Naive B cell (primary cell): Measurements from ENCODE around the gene PSEN1. TPM values are rescaled to one million over a fixed set of nuclear protein-coding genes. Genes with fewer than 3 reads are reported as not detected.
"Not testable (repeated sequence)": the region's sequence is repeated elsewhere in the genome, so short reads cannot be mapped to it uniquely, and the experiment has no call there.

ENCODE experiments used
- ATAC-seq, 2 donors: fragments of 150-1000 bp; cut with Tn5 transposase; 2 replicates each; pipeline ENCODE4 v1.10.0; 2021; ENCODE audit warnings: low read depth in 2 of 2, mild to moderate bottlenecking in 2 of 2, moderate library complexity in 2 of 2
- DNase-seq: peaks from one replicate; pipeline ENCODE4 v3.0.0; 2022
- H3K27ac Mint-ChIP-seq, 6 donors: one replicate each; pipeline ENCODE4 v1.8.0; 2020 to 2022; ENCODE audit warnings: mild to moderate bottlenecking in 6 of 6, mixed read lengths in 6 of 6, moderate library complexity in 5 of 6, inconsistent platforms in 2 of 6
- H3K27me3 Mint-ChIP-seq, 3 donors: one replicate each; pipeline ENCODE4 v1.8.0; 2021 to 2022; ENCODE audit warnings: mixed read lengths in 3 of 3, mild to moderate bottlenecking in 1 of 3
- H3K36me3 Mint-ChIP-seq, 2 donors: one replicate each; pipeline ENCODE4 v1.8.0; 2020 to 2022; ENCODE audit warnings: mixed read lengths in 2 of 2, inconsistent platforms in 1 of 2, mild to moderate bottlenecking in 1 of 2
- H3K4me1 Mint-ChIP-seq, 3 donors: one replicate each; pipeline ENCODE4 v1.8.0; 2020 to 2022; ENCODE audit warnings: mixed read lengths in 3 of 3, inconsistent platforms in 1 of 3, mild to moderate bottlenecking in 1 of 3, moderate library complexity in 1 of 3
- H3K4me3 Mint-ChIP-seq, 8 donors: one replicate each; pipeline ENCODE4 v1.8.0; 2020 to 2022; ENCODE audit warnings: mild to moderate bottlenecking in 8 of 8, mixed read lengths in 8 of 8, moderate library complexity in 8 of 8, inconsistent platforms in 2 of 8
- H3K9me3 Mint-ChIP-seq, 7 donors: one replicate each; pipeline ENCODE4 v1.8.0; 2020 to 2022; ENCODE audit warnings: mixed read lengths in 7 of 7, mild to moderate bottlenecking in 5 of 7, inconsistent platforms in 2 of 7, moderate library complexity in 1 of 7
- polyA plus RNA-seq, 6 donors: library from polyadenylated mRNA; unstranded; fragments of 300-500 nt; fragmentation: Illumina TruSeq; gene quantifications; one replicate each; pipeline ENCODE4 v1.2.3, GENCODE V29; 2021; ENCODE audit warnings: low read depth in 6 of 6

PSEN1 gene
- polyA plus RNA-seq, 6 donors from 2014 or later: 30.9 to 46.2 (median 36.8) TPM

- ATAC-seq: no peak
- H3K27ac Mint-ChIP-seq: peak overlapping the region in 4 of 6 donors; percentile 69 to 91 (median 78)
- peak overlapping the region in 1 of 8 donors; percentile 68 for H3K4me3 Mint-ChIP-seq
- H3K36me3 Mint-ChIP-seq: peaks cover 5 to 11% of the 10 kb centered on the region in 2 donors
- H3K9me3 Mint-ChIP-seq: peaks cover 0 to 2% (median 0%) of the 10 kb centered on the region in 7 donors
- no peak for DNase-seq
- H3K4me1 Mint-ChIP-seq: peaks cover 33 to 59% (median 51%) of the 10 kb centered on the region in 3 donors
- H3K27me3 Mint-ChIP-seq: no peaks in the 10 kb centered on the region
Observed at GRCh38 chr14:73140811-73141323, 4.6 kb downstream of the PSEN1 start.

- DNase-seq (no peak), ATAC-seq (no peak)
- Mint-ChIP-seq H3K27me3 (no peaks in the 10 kb centered on the region), H3K4me3 (no peak overlapping the region), H3K4me1 (peaks cover 22 to 48% (median 46%) of the 10 kb centered on the region in 3 donors), H3K27ac (peak overlapping the region in 2 of 6 donors; percentile 24 to 61), H3K36me3 (peaks cover 4 to 5% of the 10 kb centered on the region in 2 donors), H3K9me3 (peaks cover 0 to 2% (median 0%) of the 10 kb centered on the region in 7 donors)
Observed at GRCh38 chr14:73142216-73142615, 5.9 kb downstream of the PSEN1 start.

GRCh38 chr14:73143003-73143402, 6.7 kb downstream of the PSEN1 start:
- Mint-ChIP-seq H3K9me3 (no peaks in the 10 kb centered on the region), H3K36me3 (no peaks in the 10 kb centered on the region), H3K27me3 (no peaks in the 10 kb centered on the region), H3K4me3 (no peak overlapping the region), H3K4me1 (peaks cover 17 to 41% (median 40%) of the 10 kb centered on the region in 3 donors), H3K27ac (peak overlapping the region in 4 of 6 donors; percentile 24 to 79 (median 52))
- DNase-seq: no peak
- ATAC-seq: no peak

- H3K36me3 Mint-ChIP-seq: no peaks in the 10 kb centered on the region
- no peaks in the 10 kb centered on the region for H3K9me3 Mint-ChIP-seq
- peak overlapping the region in 1 of 8 donors; percentile 4 for H3K4me3 Mint-ChIP-seq
- H3K4me1 Mint-ChIP-seq: peaks cover 17 to 41% (median 40%) of the 10 kb centered on the region in 3 donors
- H3K27ac Mint-ChIP-seq: peak overlapping the region in 3 of 6 donors; percentile 36 to 61 (median 42)
- H3K27me3 Mint-ChIP-seq: no peaks in the 10 kb centered on the region
- DNase-seq (no peak), ATAC-seq (no peak)
Observed at GRCh38 chr14:73143617-73144016, 7.3 kb downstream of the PSEN1 start.

GRCh38 chr14:73145371-73145770, 9.1 kb downstream of the PSEN1 start:
- H3K9me3 Mint-ChIP-seq: no peaks in the 10 kb centered on the region
- H3K4me3 Mint-ChIP-seq: no peak overlapping the region
- DNase-seq (no peak), ATAC-seq (no peak)
- H3K4me1 Mint-ChIP-seq: peaks cover 17 to 39% (median 35%) of the 10 kb centered on the region in 3 donors
- H3K27me3 Mint-ChIP-seq: no peaks in the 10 kb centered on the region
- H3K36me3 Mint-ChIP-seq: no peaks in the 10 kb centered on the region
- H3K27ac Mint-ChIP-seq: peak overlapping the region in 1 of 6 donors; percentile 12

- Mint-ChIP-seq H3K4me3 (no peak overlapping the region), H3K36me3 (no peaks in the 10 kb centered on the region), H3K27ac (peak overlapping the region in 1 of 6 donors; percentile 47), H3K4me1 (peaks cover 11 to 33% (median 27%) of the 10 kb centered on the region in 3 donors), H3K27me3 (no peaks in the 10 kb centered on the region), H3K9me3 (no peaks in the 10 kb centered on the region)
- no peak for DNase-seq
- no peak for ATAC-seq
Observed at GRCh38 chr14:73146111-73146510, 9.8 kb downstream of the PSEN1 start.

GRCh38 chr14:73149753-73150152, 13.4 kb downstream of the PSEN1 start:
- Mint-ChIP-seq H3K36me3 (no peaks in the 10 kb centered on the region), H3K27me3 (no peaks in the 10 kb centered on the region), H3K4me3 (no peak overlapping the region), H3K4me1 (peaks cover 0 to 13% (median 11%) of the 10 kb centered on the region in 3 donors), H3K9me3 (no peaks in the 10 kb centered on the region), H3K27ac (no peak overlapping the region)
- DNase-seq (no peak), ATAC-seq (no peak)

- Mint-ChIP-seq H3K27me3 (no peaks in the 10 kb centered on the region), H3K9me3 (no peaks in the 10 kb centered on the region), H3K36me3 (no peaks in the 10 kb centered on the region), H3K27ac (peak overlapping the region in 2 of 6 donors; percentile 15 to 32), H3K4me3 (no peak overlapping the region), H3K4me1 (peaks cover 0 to 4% (median 0%) of the 10 kb centered on the region in 3 donors)
- no peak for DNase-seq
- ATAC-seq: no peak
Observed at GRCh38 chr14:73153272-73153671, 17.0 kb downstream of the PSEN1 start.

GRCh38 chr14:73162251-73162650, 25.9 kb downstream of the PSEN1 start:
- peaks cover 14 to 30% of the 10 kb centered on the region in 2 donors for H3K36me3 Mint-ChIP-seq
- H3K4me3 Mint-ChIP-seq: no peak overlapping the region
- no peaks in the 10 kb centered on the region for H3K27me3 Mint-ChIP-seq
- H3K27ac Mint-ChIP-seq: no peak overlapping the region
- peaks cover 0 to 1% (median 0%) of the 10 kb centered on the region in 7 donors for H3K9me3 Mint-ChIP-seq
- DNase-seq (no peak), ATAC-seq (no peak)
- peaks cover 0 to 5% (median 0%) of the 10 kb centered on the region in 3 donors for H3K4me1 Mint-ChIP-seq

- ATAC-seq (no peak), DNase-seq (no peak)
- peaks cover 0 to 1% (median 0%) of the 10 kb centered on the region in 7 donors for H3K9me3 Mint-ChIP-seq
- H3K4me3 Mint-ChIP-seq: no peak overlapping the region
- peaks cover 25 to 42% of the 10 kb centered on the region in 2 donors for H3K36me3 Mint-ChIP-seq
- no peaks in the 10 kb centered on the region for H3K27me3 Mint-ChIP-seq
- H3K4me1 Mint-ChIP-seq: peaks cover 0 to 9% (median 5%) of the 10 kb centered on the region in 3 donors
- H3K27ac Mint-ChIP-seq: no peak overlapping the region
Observed at GRCh38 chr14:73166399-73166798, 30.1 kb downstream of the PSEN1 start.

GRCh38 chr14:73167727-73168126, 31.4 kb downstream of the PSEN1 start:
- H3K27me3 Mint-ChIP-seq: no peaks in the 10 kb centered on the region
- peak overlapping the region in 3 of 6 donors; percentile 0 to 38 (median 24) for H3K27ac Mint-ChIP-seq
- peaks cover 0 to 9% (median 5%) of the 10 kb centered on the region in 3 donors for H3K4me1 Mint-ChIP-seq
- ATAC-seq: no peak
- peaks cover 0 to 1% (median 0%) of the 10 kb centered on the region in 7 donors for H3K9me3 Mint-ChIP-seq
- peaks cover 26 to 51% of the 10 kb centered on the region in 2 donors for H3K36me3 Mint-ChIP-seq
- H3K4me3 Mint-ChIP-seq: no peak overlapping the region
- DNase-seq: no peak

GRCh38 chr14:73168274-73168673, 32.0 kb downstream of the PSEN1 start:
- peaks cover 0 to 1% (median 0%) of the 10 kb centered on the region in 7 donors for H3K9me3 Mint-ChIP-seq
- peaks cover 0 to 9% (median 5%) of the 10 kb centered on the region in 3 donors for H3K4me1 Mint-ChIP-seq
- H3K27me3 Mint-ChIP-seq: no peaks in the 10 kb centered on the region
- DNase-seq: no peak
- peaks cover 20 to 49% of the 10 kb centered on the region in 2 donors for H3K36me3 Mint-ChIP-seq
- no peak for ATAC-seq
- H3K27ac Mint-ChIP-seq: peak overlapping the region in 2 of 6 donors; percentile 24 to 34
- H3K4me3 Mint-ChIP-seq: peak overlapping the region in 1 of 8 donors; percentile 38

GRCh38 chr14:73168691-73169090, 32.4 kb downstream of the PSEN1 start:
- Mint-ChIP-seq H3K9me3 (peaks cover 0 to 1% (median 0%) of the 10 kb centered on the region in 7 donors), H3K4me3 (no peak overlapping the region), H3K36me3 (peaks cover 16 to 45% of the 10 kb centered on the region in 2 donors), H3K4me1 (peaks cover 0 to 5% (median 5%) of the 10 kb centered on the region in 3 donors), H3K27ac (peak overlapping the region in 1 of 6 donors; percentile 24), H3K27me3 (no peaks in the 10 kb centered on the region)
- ATAC-seq: no peak
- no peak for DNase-seq

GRCh38 chr14:73169855-73170254, 33.5 kb downstream of the PSEN1 start:
- not testable (repeated sequence) for H3K9me3 Mint-ChIP-seq, DNase-seq, H3K4me3 Mint-ChIP-seq, H3K4me1 Mint-ChIP-seq, H3K27me3 Mint-ChIP-seq, ATAC-seq
- Mint-ChIP-seq H3K36me3 (peaks cover 16 to 38% of the 10 kb centered on the region in 2 donors), H3K27ac (peak overlapping the region in 1 of 6 donors; percentile 24)
